SK-N-MC (cell line): ENCODE measurements around the gene MUSTN1.

Source experiments
- EZH2 ChIP-seq: fragments of 200-600 bp; sonication (generic); IDR thresholded peaks from one replicate; pipeline ENCODE4 v1.6.1; 2017; ENCODE audit warnings: antibody characterized with exemption
- FOXP2 ChIP-seq: optimal IDR thresholded peaks from 2 replicates; pipeline ENCODE3; 2011; ENCODE audit warnings: mild to moderate bottlenecking, moderate library complexity; ENCODE audit not compliant: insufficient read depth; ENCODE audit errors: extremely low read length, control extremely low read depth

DNA sequence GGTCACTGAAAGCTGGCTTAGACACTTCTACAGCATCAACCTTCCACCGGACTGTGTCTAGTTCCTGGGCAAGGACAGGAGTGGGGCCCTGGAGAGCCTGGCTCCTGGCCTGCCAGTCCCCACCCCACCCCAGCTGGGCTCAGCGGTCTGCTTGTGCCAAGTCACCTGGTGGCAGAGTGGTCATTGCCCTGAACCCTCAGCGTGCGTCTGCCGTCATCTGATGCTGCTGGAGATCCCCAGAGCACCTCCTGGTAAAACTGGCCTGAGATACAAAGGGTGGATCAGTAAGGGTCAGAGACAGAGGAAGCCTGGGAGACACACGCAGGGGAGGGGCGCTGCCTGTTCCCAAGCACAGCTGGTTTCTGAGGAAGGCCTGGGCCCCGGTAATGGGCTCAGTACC lies 21.0 kb downstream of the MUSTN1 start:
- TF ChIP-seq EZH2, result no peak
- TF ChIP-seq FOXP2, result no peak
